Tibial nerve (tissue), 4 donors: Measurements from ENCODE around the gene DAZAP1.

ENCODE experiments used
- EP300 ChIP-seq, 2 donors: sonication (generic); formaldehyde crosslinking; IDR thresholded peaks; one replicate each; pipeline ENCODE4 v1.6.1; 2017; ENCODE audit warnings: antibody characterized with exemption in 2 of 2, mild to moderate bottlenecking in 1 of 2
- POLR2A ChIP-seq, 2 donors: fragments of 450-650 bp; IDR thresholded peaks; one replicate each; pipeline ENCODE4 v1.6.1; 2017; ENCODE audit warnings: antibody characterized with exemption in 2 of 2, mild to moderate bottlenecking in 2 of 2, moderate library complexity in 2 of 2
- TF ChIP-seq, protein P1 (sequence below), 5 experiments: fragments of 200-600 bp in 3 of 5; fragments of 450-650 bp in 2 of 5; sonication (generic) in 3 of 5; IDR thresholded peaks; one replicate each; pipeline ENCODE4 v1.5.1; 2016 to 2019; ENCODE audit warnings: antibody characterized with exemption in 5 of 5, mild to moderate bottlenecking in 3 of 5, moderate library complexity in 2 of 5

DNA sequence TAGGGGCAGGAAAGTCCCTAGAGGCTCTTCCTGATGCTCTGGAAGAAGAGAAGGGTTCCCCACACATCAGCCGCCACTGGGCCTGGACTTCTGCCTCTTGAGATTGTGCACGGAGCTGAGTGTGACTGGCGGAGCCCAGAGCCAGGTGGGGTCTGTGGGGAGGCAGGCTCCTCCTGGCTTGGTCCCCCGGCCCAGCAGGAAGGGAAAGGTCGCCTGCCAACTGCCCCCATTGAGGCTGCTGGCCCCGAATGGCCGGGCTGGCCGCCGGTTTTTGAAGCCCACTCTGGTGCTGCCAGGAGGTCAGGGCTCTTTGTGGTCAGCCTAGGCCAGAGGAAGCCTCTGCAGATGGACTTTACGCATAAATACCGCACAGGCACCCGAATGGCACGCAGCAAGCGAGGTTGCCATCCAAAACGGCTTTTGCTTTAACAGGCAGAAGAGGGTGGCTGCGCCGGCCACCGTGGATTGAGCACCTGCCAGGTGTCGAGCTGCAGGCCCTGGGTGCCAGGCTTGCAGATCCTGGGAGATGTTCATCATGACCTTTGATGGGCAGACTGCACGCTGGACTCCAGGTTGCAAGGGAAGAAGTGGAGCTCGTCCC lies 5.0 kb downstream of the DAZAP1 start:
- TF ChIP-seq, protein P1, sequence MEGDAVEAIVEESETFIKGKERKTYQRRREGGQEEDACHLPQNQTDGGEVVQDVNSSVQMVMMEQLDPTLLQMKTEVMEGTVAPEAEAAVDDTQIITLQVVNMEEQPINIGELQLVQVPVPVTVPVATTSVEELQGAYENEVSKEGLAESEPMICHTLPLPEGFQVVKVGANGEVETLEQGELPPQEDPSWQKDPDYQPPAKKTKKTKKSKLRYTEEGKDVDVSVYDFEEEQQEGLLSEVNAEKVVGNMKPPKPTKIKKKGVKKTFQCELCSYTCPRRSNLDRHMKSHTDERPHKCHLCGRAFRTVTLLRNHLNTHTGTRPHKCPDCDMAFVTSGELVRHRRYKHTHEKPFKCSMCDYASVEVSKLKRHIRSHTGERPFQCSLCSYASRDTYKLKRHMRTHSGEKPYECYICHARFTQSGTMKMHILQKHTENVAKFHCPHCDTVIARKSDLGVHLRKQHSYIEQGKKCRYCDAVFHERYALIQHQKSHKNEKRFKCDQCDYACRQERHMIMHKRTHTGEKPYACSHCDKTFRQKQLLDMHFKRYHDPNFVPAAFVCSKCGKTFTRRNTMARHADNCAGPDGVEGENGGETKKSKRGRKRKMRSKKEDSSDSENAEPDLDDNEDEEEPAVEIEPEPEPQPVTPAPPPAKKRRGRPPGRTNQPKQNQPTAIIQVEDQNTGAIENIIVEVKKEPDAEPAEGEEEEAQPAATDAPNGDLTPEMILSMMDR (IDR thresholded peaks at IDR 0.05) = no peak
- TF ChIP-seq POLR2A (IDR thresholded peaks at IDR 0.05) (no peak), EP300 (IDR thresholded peaks at IDR 0.05) (no peak)
